Activated T-helper 17 cell treated with anti-CD3 and anti-CD28 coated beads, Interleukin-2, amount 50 U/mL, for 72 hours (primary cell): Measurements from ENCODE around the gene SMURF1. TPM values are rescaled to one million over a fixed set of nuclear protein-coding genes. Genes with fewer than 3 reads are reported as not detected.
"Not testable (repeated sequence)": the region's sequence is repeated elsewhere in the genome, so short reads cannot be mapped to it uniquely, and the experiment has no call there.

ENCODE experiments used
- ATAC-seq: fragments of 150-1000 bp; cut with Tn5 transposase; replicated peaks from 2 replicates; pipeline ENCODE4 v1.10.0; 2021; ENCODE audit warnings: mild to moderate bottlenecking, moderate library complexity
- H3K27ac Mint-ChIP-seq: one replicate; pipeline ENCODE4 v1.8.0; 2022; ENCODE audit warnings: mixed read lengths
- H3K27me3 Mint-ChIP-seq: one replicate; pipeline ENCODE4 v1.8.0; 2022; ENCODE audit warnings: mixed read lengths
- H3K36me3 Mint-ChIP-seq: one replicate; pipeline ENCODE4 v1.8.0; 2022; ENCODE audit warnings: low read depth, mild to moderate bottlenecking, mixed read lengths
- H3K4me1 Mint-ChIP-seq: one replicate; pipeline ENCODE4 v1.8.0; 2022; ENCODE audit warnings: mixed read lengths
- H3K4me3 Mint-ChIP-seq: one replicate; pipeline ENCODE4 v1.8.0; 2022; ENCODE audit warnings: mild to moderate bottlenecking, mixed read lengths
- H3K9me3 Mint-ChIP-seq: one replicate; pipeline ENCODE4 v1.8.0; 2022; ENCODE audit warnings: mixed read lengths
- total RNA-seq, 2 donors: library from RNA; stranded (reverse); gene quantifications; one replicate each; pipeline ENCODE4 v1.2.3, GENCODE V29; 2022

The SMURF1 gene
- total RNA-seq, 2 donors from 2014 or later, result 23.0 to 26.0 TPM

DNA sequence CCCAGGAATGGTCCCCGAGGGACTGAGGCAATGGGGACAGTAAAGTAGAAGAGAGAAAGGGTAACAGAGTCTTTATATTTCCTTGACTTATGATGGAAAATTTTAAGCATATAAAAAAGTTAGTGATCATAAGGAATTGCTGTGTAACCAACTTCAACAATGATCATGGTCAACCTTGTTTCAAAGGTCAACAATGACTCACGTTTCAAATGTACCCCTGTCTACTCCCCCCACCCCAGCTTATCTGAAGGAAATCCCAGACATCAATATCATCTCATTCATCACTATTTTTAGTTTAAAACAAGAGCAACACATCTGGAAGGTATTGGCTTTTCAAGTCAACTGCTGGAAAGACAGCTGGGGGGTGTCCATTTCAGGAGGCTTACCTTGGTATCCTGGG lies 92.9 kb downstream of the SMURF1 start:
- Mint-ChIP-seq H3K27ac (peak overlapping the region; percentile 47), H3K36me3 (peaks cover 98% of the 10 kb centered on the region), H3K4me1 (no peaks in the 10 kb centered on the region), H3K9me3 (no peaks in the 10 kb centered on the region), H3K4me3 (no peak overlapping the region), H3K27me3 (no peaks in the 10 kb centered on the region)
- no peak for ATAC-seq

DNA sequence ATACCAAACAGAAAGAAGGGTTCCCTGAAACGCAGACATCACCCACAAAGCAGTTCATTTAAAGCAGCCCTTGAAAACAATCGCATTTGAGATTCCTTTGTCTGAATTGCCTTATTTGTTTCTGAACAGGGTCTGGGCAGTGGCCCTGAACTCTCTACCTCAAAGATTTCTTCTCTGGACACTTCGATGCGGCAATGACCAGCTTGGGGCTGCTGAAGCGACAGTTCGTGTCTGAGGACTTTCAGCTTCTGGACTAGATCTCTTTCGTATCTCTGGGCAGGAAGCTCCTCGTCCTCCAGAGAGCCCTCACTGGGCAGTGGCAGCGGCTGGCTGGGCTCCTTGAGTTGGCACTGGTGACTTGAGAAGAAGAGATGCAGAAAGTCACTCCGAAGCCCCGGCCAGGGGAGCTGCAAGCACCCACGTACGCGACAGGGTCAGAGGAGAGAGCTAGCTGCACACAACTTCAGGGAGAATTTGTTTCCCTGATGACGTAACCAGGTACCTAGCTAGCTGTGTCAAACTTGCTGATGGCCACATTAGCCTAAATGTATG lies 96.3 kb downstream of the SMURF1 start:
- peak overlapping the region; percentile 36 for H3K27ac Mint-ChIP-seq
- no peaks in the 10 kb centered on the region for H3K4me1 Mint-ChIP-seq
- no peak for ATAC-seq
- peaks cover 99% of the 10 kb centered on the region for H3K36me3 Mint-ChIP-seq
- no peaks in the 10 kb centered on the region for H3K9me3 Mint-ChIP-seq
- no peak overlapping the region for H3K4me3 Mint-ChIP-seq
- H3K27me3 Mint-ChIP-seq, result no peaks in the 10 kb centered on the region

DNA sequence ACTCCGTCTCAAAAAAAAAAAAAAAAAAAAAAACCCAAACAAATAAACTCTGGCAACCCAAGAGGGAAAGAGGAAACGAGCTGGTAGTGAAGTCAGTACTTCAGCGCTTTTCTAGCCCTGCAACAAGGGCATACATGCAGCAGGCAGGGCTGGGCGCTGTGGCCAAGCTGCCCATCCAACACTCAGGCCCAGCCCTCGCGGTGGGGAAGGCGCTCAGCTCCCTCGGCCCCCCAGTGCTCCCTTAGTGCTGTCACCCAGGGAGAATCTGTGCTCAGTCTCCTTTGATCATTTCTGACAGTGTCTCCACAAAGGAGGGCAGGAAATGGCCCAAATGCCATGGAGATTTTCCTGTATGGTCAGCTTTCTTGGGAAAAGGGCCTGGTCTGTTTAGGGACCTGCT lies 97.2 kb downstream of the SMURF1 start:
- H3K27ac Mint-ChIP-seq, result peak overlapping the region; percentile 36

DNA sequence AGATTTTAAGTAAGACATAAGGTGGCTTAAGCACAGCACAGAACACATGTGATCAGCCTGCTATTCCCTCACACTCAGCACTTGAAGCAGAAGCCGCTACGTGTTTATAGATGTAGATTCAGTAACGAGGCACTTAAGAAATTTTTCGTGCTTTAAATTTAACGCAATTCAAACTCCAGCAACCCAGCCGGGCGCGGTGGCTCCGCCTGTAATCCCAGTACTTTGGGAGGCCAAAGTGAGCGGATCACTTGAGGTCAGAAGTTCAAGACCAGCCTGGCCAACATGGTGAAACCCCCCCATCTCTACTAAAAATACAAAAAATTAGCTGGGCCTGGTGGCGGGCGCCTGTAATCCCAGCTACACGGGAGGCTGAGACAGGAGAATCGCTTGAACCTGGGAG lies 97.6 kb downstream of the SMURF1 start:
- not testable (repeated sequence) for H3K27ac Mint-ChIP-seq, H3K4me1 Mint-ChIP-seq, H3K4me3 Mint-ChIP-seq, ATAC-seq, H3K9me3 Mint-ChIP-seq, H3K27me3 Mint-ChIP-seq
- H3K36me3 Mint-ChIP-seq, result peaks cover 99% of the 10 kb centered on the region

More for the DNA sequence above, 97.2 kb downstream of the SMURF1 start:
- no peak for ATAC-seq
- H3K9me3 Mint-ChIP-seq, result no peaks in the 10 kb centered on the region
- H3K4me1 Mint-ChIP-seq, result no peaks in the 10 kb centered on the region
- no peaks in the 10 kb centered on the region for H3K27me3 Mint-ChIP-seq
- H3K36me3 Mint-ChIP-seq, result peaks cover 99% of the 10 kb centered on the region
- H3K4me3 Mint-ChIP-seq, result no peak overlapping the region

DNA sequence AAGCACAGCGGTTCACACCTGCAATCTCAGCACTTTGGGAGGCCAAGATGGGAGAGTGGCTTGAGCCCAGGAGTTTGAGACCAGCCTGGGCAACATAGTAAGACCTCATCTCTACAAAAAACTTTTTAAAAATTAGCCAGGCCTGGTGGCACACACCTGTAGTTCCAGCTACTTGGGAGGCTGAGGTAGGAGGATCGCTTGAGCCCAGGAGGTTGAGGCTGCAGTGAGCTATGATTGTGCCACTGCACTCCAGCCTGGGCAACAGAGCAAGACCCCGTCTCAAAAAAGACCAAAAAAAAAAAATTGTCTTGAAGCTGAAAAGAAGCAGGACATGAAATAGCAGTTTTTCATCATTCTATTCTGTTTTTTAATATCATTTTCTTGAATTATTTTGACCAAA lies 99.0 kb downstream of the SMURF1 start:
- not testable (repeated sequence) for H3K9me3 Mint-ChIP-seq, H3K27me3 Mint-ChIP-seq, H3K4me3 Mint-ChIP-seq, H3K27ac Mint-ChIP-seq, ATAC-seq, H3K4me1 Mint-ChIP-seq
- H3K36me3 Mint-ChIP-seq, result peaks cover 99% of the 10 kb centered on the region

DNA sequence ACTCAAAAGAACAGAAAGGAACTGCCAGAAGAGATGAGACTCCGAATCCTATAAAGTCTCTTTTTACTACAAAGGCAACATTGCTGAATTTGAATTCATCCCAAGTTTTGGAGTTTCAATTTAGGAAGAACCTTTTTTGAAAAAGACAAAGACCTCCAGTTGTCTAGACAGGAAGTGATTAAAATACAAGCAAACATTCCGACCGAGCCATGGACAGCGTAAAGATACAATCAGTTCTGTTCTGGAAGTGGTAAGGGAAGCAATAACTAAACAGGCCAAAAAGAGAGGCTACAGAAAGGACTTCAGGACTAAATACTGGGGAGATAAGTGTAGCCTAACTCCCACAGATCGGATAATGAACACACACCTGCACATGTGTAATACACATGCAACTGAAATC lies 101.0 kb downstream of the SMURF1 start:
- Mint-ChIP-seq H3K4me3 (no peak overlapping the region), H3K36me3 (peaks cover 99% of the 10 kb centered on the region), H3K27ac (peak overlapping the region; percentile 16), H3K27me3 (no peaks in the 10 kb centered on the region), H3K9me3 (no peaks in the 10 kb centered on the region), H3K4me1 (peaks cover 8% of the 10 kb centered on the region)
- no peak for ATAC-seq

DNA sequence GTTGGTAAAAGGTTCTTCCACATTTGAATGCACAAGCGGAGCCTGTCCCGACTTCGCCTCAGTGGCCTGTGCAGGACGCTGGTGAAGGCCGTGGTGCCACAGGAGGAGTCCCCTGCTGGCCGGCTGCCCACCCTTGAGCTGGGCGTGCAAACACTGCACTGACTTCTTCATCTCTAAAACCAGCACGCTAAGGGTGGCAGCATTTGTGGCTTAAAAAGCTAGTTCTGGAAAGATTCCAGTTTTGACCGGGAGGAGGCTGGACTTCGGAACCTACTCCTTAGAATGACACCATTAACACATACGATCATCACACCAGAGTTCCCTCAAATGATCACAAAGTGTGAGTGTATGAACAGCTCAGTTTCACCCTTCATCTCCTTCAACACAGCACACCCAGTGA lies 102.4 kb downstream of the SMURF1 start:
- Mint-ChIP-seq H3K27ac (peak overlapping the region; percentile 50), H3K36me3 (peaks cover 100% of the 10 kb centered on the region), H3K27me3 (no peaks in the 10 kb centered on the region)

DNA sequence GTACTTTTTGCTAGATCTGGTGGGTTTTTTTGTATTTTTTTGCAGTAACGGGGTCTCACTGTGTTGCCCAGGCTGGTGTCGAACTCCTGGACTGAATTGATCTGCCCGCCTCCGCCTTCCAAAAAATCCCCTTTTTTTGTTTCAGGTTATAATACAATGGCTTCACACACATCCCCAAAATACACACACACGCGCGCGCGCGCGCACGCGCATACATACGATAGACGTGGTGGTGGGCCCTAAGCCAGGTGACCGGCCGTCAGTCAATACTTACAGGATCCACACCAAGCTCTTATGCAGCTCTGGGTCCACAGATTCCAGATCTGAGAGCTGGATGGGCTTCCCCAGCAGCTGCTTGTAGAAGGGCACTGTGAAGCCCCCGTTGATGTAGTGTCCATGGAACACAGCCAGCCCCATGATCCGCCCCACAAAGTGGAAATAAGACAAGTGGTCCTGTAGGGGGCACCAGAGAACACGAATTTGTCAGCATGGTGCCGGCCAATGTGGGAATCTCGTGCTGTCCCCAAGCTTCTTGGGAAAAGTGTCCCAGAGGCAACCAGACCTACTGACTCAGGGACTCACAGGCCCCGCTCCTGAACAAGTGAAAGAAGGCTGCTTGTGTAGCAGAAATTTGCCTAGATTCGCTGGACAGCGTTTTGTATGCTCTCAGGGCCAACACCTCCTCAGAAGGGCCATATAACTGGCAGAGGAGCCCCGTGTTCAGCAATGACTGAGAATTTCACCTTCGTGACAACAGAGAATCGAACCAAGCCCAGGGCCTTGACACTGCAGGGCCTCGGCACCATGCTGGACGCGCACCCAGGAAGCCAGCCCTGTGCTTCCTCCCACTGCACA lies 103.6 kb downstream of the SMURF1 start:
- ATAC-seq, result peak; percentile 79

More for the DNA sequence above, 102.4 kb downstream of the SMURF1 start:
- Mint-ChIP-seq H3K4me3 (no peak overlapping the region), H3K9me3 (no peaks in the 10 kb centered on the region), H3K4me1 (peaks cover 8% of the 10 kb centered on the region)
- no peak for ATAC-seq

DNA sequence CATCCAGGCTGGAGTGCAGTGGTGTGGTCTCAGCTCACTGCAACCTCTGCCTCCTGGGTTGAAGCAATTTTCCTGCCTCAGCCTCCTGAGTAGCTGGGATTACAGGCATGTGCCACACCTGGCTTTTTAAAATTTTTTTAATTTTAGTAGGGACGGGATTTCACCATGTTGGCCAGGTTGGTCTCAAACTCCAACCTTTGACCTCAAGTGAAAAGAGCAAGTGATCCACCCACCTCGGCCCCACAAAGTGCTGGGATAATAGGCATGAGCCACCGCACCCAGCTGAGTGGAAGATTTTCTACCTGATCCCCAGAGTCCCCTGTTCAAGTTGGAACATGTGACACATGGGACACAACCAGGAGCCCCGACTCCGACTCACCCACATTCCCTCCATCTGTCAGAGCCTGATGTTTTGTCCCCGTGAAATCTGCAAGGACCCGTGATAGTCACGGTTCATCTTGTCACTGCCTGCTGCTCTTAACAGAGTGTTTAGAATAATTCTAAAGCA lies 104.5 kb downstream of the SMURF1 start:
- H3K27ac Mint-ChIP-seq, result peak overlapping the region; percentile 49
- no peak for ATAC-seq
- no peak overlapping the region for H3K4me3 Mint-ChIP-seq
- H3K36me3 Mint-ChIP-seq, result peaks cover 100% of the 10 kb centered on the region
- H3K9me3 Mint-ChIP-seq, result no peaks in the 10 kb centered on the region
- no peaks in the 10 kb centered on the region for H3K27me3 Mint-ChIP-seq
- H3K4me1 Mint-ChIP-seq, result peaks cover 8% of the 10 kb centered on the region

More for the DNA sequence above, 103.6 kb downstream of the SMURF1 start:
- peaks cover 100% of the 10 kb centered on the region for H3K36me3 Mint-ChIP-seq
- H3K27me3 Mint-ChIP-seq, result no peaks in the 10 kb centered on the region
- H3K4me1 Mint-ChIP-seq, result peaks cover 8% of the 10 kb centered on the region
- no peaks in the 10 kb centered on the region for H3K9me3 Mint-ChIP-seq
- H3K27ac Mint-ChIP-seq, result peak overlapping the region; percentile 49
- H3K4me3 Mint-ChIP-seq, result no peak overlapping the region

DNA sequence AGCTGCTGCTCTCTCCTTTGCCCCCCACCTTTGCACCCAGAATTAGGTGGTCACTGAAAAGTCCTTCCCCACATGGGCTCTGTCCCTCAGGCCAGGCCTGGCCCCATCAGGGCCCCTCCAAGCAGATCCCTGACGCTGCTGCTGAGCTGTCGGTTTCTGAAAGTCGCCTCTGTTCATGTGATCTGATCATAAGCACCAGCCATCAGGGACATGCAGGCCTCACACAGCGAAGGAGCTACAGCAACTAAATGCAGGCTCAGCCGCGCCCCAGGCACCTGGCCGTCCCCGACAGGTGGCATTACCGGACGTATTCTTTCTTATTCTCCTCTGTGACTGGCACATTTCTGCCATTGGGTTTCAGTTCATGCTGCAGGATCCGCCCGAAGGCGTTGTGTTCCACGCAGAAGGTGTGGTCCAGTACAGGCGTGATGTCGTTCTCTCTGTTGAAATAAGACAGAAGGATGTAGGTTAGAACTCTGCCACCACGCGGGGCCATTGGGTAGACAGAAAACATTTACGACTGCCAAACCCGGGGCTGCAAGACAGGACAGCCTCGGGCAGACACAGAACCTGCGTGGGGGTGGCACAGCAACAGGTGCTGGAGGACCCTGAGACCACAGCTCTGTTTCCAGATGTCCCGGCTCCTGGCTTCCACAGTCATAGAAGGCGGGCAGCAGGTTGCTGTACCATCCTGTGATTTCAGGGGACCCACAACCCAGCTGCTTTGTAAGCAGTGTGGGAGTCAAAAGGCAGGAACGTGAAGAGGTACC lies 105.6 kb downstream of the SMURF1 start:
- no peak for ATAC-seq
- Mint-ChIP-seq H3K9me3 (no peaks in the 10 kb centered on the region), H3K4me3 (no peak overlapping the region), H3K27me3 (no peaks in the 10 kb centered on the region), H3K4me1 (peaks cover 8% of the 10 kb centered on the region), H3K36me3 (peaks cover 98% of the 10 kb centered on the region), H3K27ac (peak overlapping the region; percentile 48)

DNA sequence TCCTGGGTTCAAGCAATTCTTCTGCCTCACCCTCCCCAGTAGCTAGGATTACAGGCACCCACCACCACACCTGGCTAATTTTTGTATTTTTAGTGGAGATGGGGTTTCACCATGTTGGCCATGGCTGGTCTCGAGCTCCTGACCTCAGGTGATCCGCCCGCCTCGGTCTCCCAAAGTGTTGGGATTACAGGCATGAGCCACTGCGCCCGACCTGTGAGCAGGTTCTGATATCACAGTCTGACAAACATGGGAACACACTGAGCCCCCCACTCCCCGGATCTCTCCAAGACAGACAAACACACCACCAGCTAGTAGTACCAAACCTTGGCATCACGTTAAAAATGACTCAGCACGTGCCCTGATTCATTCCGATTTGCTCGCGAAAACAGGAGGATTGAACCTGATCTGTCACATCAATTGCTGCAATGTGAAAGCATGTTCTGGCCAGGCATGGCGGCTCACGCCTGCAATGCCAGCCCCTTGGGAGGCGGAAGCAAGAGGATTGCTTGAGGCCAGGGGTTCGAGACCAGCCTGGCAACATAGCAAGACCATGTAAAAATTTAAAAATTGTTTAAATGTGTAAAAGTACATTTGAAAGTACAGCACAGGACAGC lies 106.5 kb downstream of the SMURF1 start:
- Mint-ChIP-seq H3K4me3 (no peak overlapping the region), H3K4me1 (peaks cover 8% of the 10 kb centered on the region), H3K27me3 (no peaks in the 10 kb centered on the region), H3K27ac (peak overlapping the region; percentile 55), H3K36me3 (peaks cover 98% of the 10 kb centered on the region), H3K9me3 (no peaks in the 10 kb centered on the region)
- no peak for ATAC-seq

DNA sequence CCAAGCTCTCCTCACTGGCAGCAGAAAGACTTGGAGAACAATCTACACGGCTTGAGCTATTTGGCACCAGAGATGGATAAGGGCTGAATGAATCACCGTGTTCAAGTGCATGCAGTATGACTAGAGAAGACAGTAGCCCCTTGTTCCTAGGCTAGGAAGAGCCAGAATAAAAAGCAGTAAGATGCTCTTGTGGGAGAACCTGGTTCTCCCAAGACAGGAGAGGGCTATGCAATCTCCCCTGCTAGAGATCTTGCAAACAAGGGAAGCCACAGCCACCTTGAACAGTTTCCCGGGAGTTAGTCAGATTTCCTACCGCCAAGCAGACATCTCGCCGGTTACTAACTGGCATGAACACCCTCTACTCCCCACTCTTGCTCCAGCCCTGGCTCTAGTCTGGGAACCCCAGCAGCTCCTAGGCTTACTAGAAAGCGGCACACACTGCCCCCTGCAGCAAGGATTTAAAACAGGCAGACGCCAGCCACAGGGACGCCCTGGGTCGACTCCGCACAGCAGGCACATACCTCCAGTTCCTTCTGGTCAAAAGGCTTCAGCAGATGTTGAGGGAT lies 107.3 kb downstream of the SMURF1 start:
- Mint-ChIP-seq H3K27ac (peak overlapping the region; percentile 38), H3K4me3 (no peak overlapping the region), H3K27me3 (no peaks in the 10 kb centered on the region), H3K36me3 (peaks cover 98% of the 10 kb centered on the region), H3K9me3 (no peaks in the 10 kb centered on the region), H3K4me1 (peaks cover 8% of the 10 kb centered on the region)
- ATAC-seq, result no peak

DNA sequence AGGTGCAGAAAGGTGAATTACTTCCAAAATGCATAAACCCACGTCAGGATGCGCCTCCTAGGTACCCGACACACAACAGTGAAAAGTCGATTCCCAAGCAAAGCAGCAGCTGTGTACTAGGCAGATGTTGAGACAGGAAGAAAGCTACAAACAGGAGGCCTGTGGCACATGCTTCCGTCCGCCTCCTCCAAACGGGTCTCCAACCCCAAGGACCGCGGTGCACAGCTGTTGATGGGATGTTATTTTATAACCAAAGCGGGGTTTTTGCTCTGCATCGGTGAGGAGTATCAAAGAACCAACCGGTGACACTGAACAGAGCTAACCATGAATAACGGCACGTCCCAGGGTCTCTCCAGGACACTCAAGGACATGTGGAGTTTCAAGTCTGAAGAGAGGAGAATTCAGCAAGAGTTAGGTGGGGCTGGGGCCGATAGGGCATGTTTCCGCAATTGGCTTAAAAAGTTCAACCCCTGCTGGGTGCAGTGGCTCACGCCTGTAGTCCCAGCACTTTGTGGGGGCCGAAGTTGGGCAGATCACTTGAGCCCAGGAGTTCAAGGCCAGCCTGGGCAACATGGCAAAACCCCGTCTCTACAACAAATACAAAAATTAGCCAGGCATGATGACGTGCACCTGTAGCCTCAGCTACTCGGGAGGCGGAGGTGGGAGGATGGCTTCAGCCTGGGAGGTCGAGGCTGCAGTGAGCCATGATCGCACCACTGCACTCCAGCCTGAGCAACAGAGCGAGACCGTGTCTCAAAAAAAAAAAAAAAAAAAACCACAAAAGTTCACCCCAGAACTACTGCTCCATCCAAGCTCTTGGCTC lies 108.0 kb downstream of the SMURF1 start:
- peaks cover 8% of the 10 kb centered on the region for H3K4me1 Mint-ChIP-seq
- no peak for ATAC-seq
- H3K27me3 Mint-ChIP-seq, result no peaks in the 10 kb centered on the region
- H3K27ac Mint-ChIP-seq, result peak overlapping the region; percentile 38
- H3K9me3 Mint-ChIP-seq, result no peaks in the 10 kb centered on the region
- peaks cover 98% of the 10 kb centered on the region for H3K36me3 Mint-ChIP-seq
- H3K4me3 Mint-ChIP-seq, result no peak overlapping the region
